Measurements from ENCODE around the gene MCM6. TPM values are rescaled to one million over a fixed set of nuclear protein-coding genes. Genes with fewer than 3 reads are reported as not detected.

The MCM6 gene
- polyA plus RNA-seq, 1 donor from 2014 or later = 7.0 TPM

DNA sequence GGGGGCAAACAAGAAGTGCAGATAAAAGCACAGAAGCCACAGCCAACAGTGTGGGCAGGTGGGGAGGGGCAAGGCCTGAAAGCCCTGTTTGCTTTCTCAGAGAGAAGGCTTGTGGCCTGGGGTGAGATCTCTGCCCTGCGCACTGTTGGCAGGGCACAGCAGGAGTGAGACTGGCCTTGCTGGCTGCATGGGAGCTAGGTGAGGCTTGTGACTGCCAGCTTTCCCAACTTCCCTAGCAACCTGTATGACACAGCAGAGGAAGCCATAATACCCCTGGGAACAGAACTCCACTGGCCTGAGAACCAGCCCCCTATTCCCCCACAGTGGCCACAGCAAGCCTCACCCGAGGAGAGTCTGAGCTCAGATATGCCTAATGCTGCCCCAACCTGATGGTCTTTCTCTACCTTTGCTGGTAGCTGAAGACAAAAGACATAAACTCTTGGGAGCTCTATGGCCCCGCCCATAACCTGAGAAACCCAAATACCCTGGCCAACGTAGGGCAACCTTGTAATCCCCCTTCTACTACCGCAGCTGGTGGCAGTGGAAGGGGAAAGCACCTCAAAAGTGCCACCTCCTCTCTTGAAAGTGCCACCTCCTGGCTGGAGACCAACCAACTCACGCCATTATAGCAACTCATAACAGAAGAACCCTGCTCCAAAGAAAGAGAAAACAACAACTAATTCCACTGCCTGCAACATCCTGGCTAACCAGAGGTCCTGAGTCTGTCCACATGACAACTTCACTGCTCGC, 83.7 kb downstream of the MCM6 start:
- no peak overlapping the region for H2AFZ ChIP-seq (ENCODE audit: low read depth, low read length)
- no peaks in the 10 kb centered on the region for H3K36me3 ChIP-seq (ENCODE audit: insufficient read depth, low read length)
- no peaks in the 10 kb centered on the region for H3K27me3 ChIP-seq (ENCODE audit: insufficient read depth, low read depth, low read length)
- no peak overlapping the region for H3K4me3 ChIP-seq (ENCODE audit: low read length)
- no peak overlapping the region for H3K27ac ChIP-seq (ENCODE audit: low read length)
- H3F3A ChIP-seq (ENCODE audit: insufficient read depth, low read length, poor library complexity, severe bottlenecking) = no peaks in the 10 kb centered on the region
- H3K79me2 ChIP-seq (replicated peaks; ENCODE audit: insufficient read depth, low read length) = no peaks in the 10 kb centered on the region
- no peaks in the 10 kb centered on the region for H4K20me1 ChIP-seq (ENCODE audit: insufficient read depth)
- no peak for TF ChIP-seq RAD21 (conservative IDR thresholded peaks at IDR 0.05)
- no peak for TF ChIP-seq SMC3 (conservative IDR thresholded peaks at IDR 0.05; ENCODE audit: poor library complexity)
- no peak for TF ChIP-seq TAF1 (IDR thresholded peaks at IDR 0.05; ENCODE audit: low read depth)
- TF ChIP-seq MXI1 (conservative IDR thresholded peaks at IDR 0.05; ENCODE audit: poor library complexity, severe bottlenecking) = no peak
- TF ChIP-seq POLR2AphosphoS5 (IDR thresholded peaks at IDR 0.05) = no peak
- TF ChIP-seq CTCF (IDR thresholded peaks at IDR 0.05; ENCODE audit: poor library complexity, severe bottlenecking) = no peak
- no peak for TF ChIP-seq EZH2 (IDR thresholded peaks at IDR 0.05; ENCODE audit: borderline replicate concordance, insufficient read depth, low read length, poor library complexity, severe bottlenecking)
- no peak for TF ChIP-seq EP300 (conservative IDR thresholded peaks at IDR 0.05; ENCODE audit: poor library complexity, severe bottlenecking)
- TF ChIP-seq REST (IDR thresholded peaks at IDR 0.05; ENCODE audit: borderline replicate concordance) = no peak
- no peak overlapping the region for H3K9ac ChIP-seq (ENCODE audit: low read length)
- no peaks in the 10 kb centered on the region for H3K9me2 ChIP-seq (ENCODE audit: insufficient read depth, low read length)
- no peak overlapping the region for H3K4me2 ChIP-seq (ENCODE audit: low read length)
- no peaks in the 10 kb centered on the region for H3K9me3 ChIP-seq (ENCODE audit: low read length)

DNA sequence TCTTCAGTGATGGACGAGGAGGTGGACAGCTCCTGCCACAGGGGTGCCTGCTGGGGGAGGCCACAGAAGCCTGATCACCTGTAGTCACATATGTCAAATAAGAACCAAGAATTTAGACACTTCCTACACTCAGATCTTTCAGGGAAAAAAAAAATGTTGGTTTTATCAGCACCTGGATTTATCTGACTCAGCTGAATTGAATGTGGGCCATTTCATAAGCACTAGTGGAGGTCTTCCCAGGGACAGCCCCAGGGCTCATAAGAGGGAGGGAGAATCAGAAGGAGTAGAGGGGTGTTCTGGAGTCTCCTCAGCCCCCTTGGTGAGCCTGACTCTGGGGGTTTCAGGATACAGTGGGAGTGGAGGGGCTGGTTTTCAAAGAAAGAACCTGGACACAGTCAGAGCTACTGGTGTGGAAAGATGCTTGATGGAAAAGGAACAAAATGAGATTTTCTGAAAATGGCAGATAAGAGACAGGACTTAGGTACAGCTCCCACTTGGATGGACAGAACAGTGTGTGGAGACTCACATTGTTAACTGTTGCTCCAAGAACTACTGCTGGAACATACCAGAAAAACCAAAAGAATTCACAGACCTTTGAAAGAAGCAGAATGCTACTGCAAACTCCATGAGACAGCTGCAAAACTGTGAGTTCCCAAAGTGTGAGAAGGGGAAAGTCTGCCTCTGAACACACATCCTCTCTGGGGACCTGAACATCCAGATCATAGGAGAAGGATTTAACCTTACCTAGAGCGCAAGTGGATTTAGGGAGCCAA, 84.6 kb downstream of the MCM6 start:
- Histone ChIP-seq H3K9ac (ENCODE audit: low read length) (no peak overlapping the region), H3K9me2 (ENCODE audit: insufficient read depth, low read length) (no peaks in the 10 kb centered on the region), H3K9me3 (ENCODE audit: low read length) (no peaks in the 10 kb centered on the region), H3K4me3 (ENCODE audit: low read length) (no peak overlapping the region), H3K27me3 (ENCODE audit: insufficient read depth, low read depth, low read length) (no peaks in the 10 kb centered on the region), H3K27ac (ENCODE audit: low read length) (no peak overlapping the region), H3F3A (ENCODE audit: insufficient read depth, low read length, poor library complexity, severe bottlenecking) (no peaks in the 10 kb centered on the region), H3K4me2 (ENCODE audit: low read length) (no peak overlapping the region), H3K79me2 (replicated peaks; ENCODE audit: insufficient read depth, low read length) (no peaks in the 10 kb centered on the region), H2AFZ (ENCODE audit: low read depth, low read length) (no peak overlapping the region), H4K20me1 (ENCODE audit: insufficient read depth) (no peaks in the 10 kb centered on the region), H3K36me3 (ENCODE audit: insufficient read depth, low read length) (no peaks in the 10 kb centered on the region)
- TF ChIP-seq RAD21 (conservative IDR thresholded peaks at IDR 0.05) = no peak
- TF ChIP-seq SMC3 (conservative IDR thresholded peaks at IDR 0.05; ENCODE audit: poor library complexity) = no peak
- TF ChIP-seq MXI1 (conservative IDR thresholded peaks at IDR 0.05; ENCODE audit: poor library complexity, severe bottlenecking) = no peak
- no peak for TF ChIP-seq REST (IDR thresholded peaks at IDR 0.05; ENCODE audit: borderline replicate concordance)
- no peak for TF ChIP-seq CTCF (IDR thresholded peaks at IDR 0.05; ENCODE audit: poor library complexity, severe bottlenecking)
- no peak for TF ChIP-seq EZH2 (IDR thresholded peaks at IDR 0.05; ENCODE audit: borderline replicate concordance, insufficient read depth, low read length, poor library complexity, severe bottlenecking)
- no peak for TF ChIP-seq EP300 (conservative IDR thresholded peaks at IDR 0.05; ENCODE audit: poor library complexity, severe bottlenecking)
- no peak for TF ChIP-seq POLR2AphosphoS5 (IDR thresholded peaks at IDR 0.05)
- TF ChIP-seq TAF1 (IDR thresholded peaks at IDR 0.05; ENCODE audit: low read depth) = no peak
